ENCODE measurements around the gene ITPR1. TPM values are rescaled to one million over a fixed set of nuclear protein-coding genes. Genes with fewer than 3 reads are reported as not detected.
A peak's percentile ranks its signal among the peaks of the same experiment; 100 is the strongest.

The ITPR1 gene
- total and polyA plus RNA-seq, 2 of the 4 experiments (the other 2 are of a cell fraction): 1.8 to 5.7 TPM

- WGBS, 2 experiments (ENCODE audit: extremely low coverage in 2 of 2, insufficient read length in 1 of 2): 43% methylated on average over 3 of the region's 7 CpGs; no CpG with 5 or more reads in 1 of the 2 experiments
- in situ Hi-C loops (cut with MboI; ENCODE audit: low sequenced_read_pairs): no loop called here
- Histone ChIP-seq H3K14ac (replicated peaks; ENCODE audit: low read depth, low read length) (no peak overlapping the region), H3K4me2 (ENCODE audit: low read depth, low read length) (no peak overlapping the region; the same call in 1 of the 2 replicates), H3K4ac (ENCODE audit: low read depth, low read length) (no peak overlapping the region), H2BK120ac (ENCODE audit: low read depth, low read length) (no peak overlapping the region), H2AFZ (replicated peaks; ENCODE audit: low read length, poor library complexity) (no peak overlapping the region), H2BK5ac (ENCODE audit: low read depth, low read length, poor library complexity, severe bottlenecking) (no peak overlapping the region), H2BK15ac (ENCODE audit: low read depth, low read length) (no peak overlapping the region), H3K9ac (ENCODE audit: low read depth, low read length) (no peak overlapping the region), H2AK9ac (replicated peaks; ENCODE audit: low read depth, low read length, poor library complexity) (no peak overlapping the region), H4K5ac (ENCODE audit: low read depth, low read length) (no peak overlapping the region), H3K27ac (ENCODE audit: insufficient read depth, low read length) (no peak overlapping the region), H3K9me1 (ENCODE audit: insufficient read depth, low read length) (no peaks in the 10 kb centered on the region), H4K20me1 (ENCODE audit: insufficient read depth, low read length) (no peaks in the 10 kb centered on the region), H2BK20ac (ENCODE audit: low read depth, low read length) (no peak overlapping the region), H3K4me3 (ENCODE audit: insufficient read depth, low read depth, low read length) (no peak overlapping the region), H3K56ac (ENCODE audit: extremely low read depth, insufficient read depth, low read length) (no peak overlapping the region), H3K79me1 (ENCODE audit: low read depth in 1 of 2, low read length in 2 of 2) (no peaks in the 10 kb centered on the region), H3K18ac (ENCODE audit: low read depth, low read length) (no peak overlapping the region), H3K9me3 (ENCODE audit: control insufficient read depth, insufficient read depth, low read length) (no peaks in the 10 kb centered on the region), H4K91ac (ENCODE audit: insufficient read depth, low read depth, low read length) (no peak overlapping the region), H3K4me1 (ENCODE audit: control insufficient read depth, insufficient read depth, low read length) (peaks cover 4% of the 10 kb centered on the region), H3K36me3 (ENCODE audit: control insufficient read depth, insufficient read depth, low read length) (no peaks in the 10 kb centered on the region), H3K23ac (ENCODE audit: low read depth, low read length) (no peak overlapping the region), H4K8ac (ENCODE audit: low read depth in 2 of 2, low read length in 2 of 2) (no peak overlapping the region), H2AK5ac (ENCODE audit: low read depth, low read length) (no peak overlapping the region), H3K27me3 (ENCODE audit: control insufficient read depth, insufficient read depth, low read length) (peaks cover 23% of the 10 kb centered on the region)
- intact Hi-C loops (cut with micrococcal nuclease): no loop called here
- peak; percentile 56 for ATAC-seq (ENCODE audit: low read depth)
- dilution Hi-C loops (cut with HindIII; ENCODE audit: low sequenced_read_pairs, unreplicated experiment): no loop called here
- peak; percentile 15; the same call in 1 of the 2 replicates for TF ChIP-seq CEBPB (IDR thresholded peaks at IDR 0.05; ENCODE audit: low read depth, low read length)
- no peak for TF ChIP-seq MAZ (IDR thresholded peaks at IDR 0.05; ENCODE audit: borderline replicate concordance, low read depth, low read length)
- CTCF ChIA-PET: no interaction called here
- BruUV-seq (replicated peaks): no TSS peak
- POLR2A ChIA-PET (ENCODE audit: unreplicated experiment): no interaction called here
- peak; percentile 69 for DNase-seq
These were observed 18.3 kb upstream of the ITPR1 start for GRCh38 chr3:4474683-4475490.
